Lung microvascular endothelial cell (primary cell): ENCODE data around the gene TADA2B. TPM values are rescaled to one million over a fixed set of nuclear protein-coding genes. Genes with fewer than 3 reads are reported as not detected.

Experiments used
- total RNA-seq: library from RNA; depleted of rRNA; stranded (reverse); fragments of >200 nt; gene quantifications from 2 replicates; pipeline ENCODE4 v1.2.1, GENCODE V29; 2014

Gene TADA2B
- total RNA-seq, 1 donor from 2014 or later, result 9.5 TPM

Other genes with a start within 250 kb of the TADA2B start
- gene TBC1D14, start 133.5 kb upstream of the TADA2B start, total RNA-seq, result 15.0 and 19.8 TPM in 2 replicates
- gene GRPEL1, start 24.7 kb downstream of the TADA2B start, total RNA-seq, result 15.3 and 21.6 TPM in 2 replicates
- gene SORCS2, start 149.2 kb downstream of the TADA2B start, total RNA-seq, result under 0.01 TPM in 2 replicates